ENCODE results near the gene POLE.

DNA sequence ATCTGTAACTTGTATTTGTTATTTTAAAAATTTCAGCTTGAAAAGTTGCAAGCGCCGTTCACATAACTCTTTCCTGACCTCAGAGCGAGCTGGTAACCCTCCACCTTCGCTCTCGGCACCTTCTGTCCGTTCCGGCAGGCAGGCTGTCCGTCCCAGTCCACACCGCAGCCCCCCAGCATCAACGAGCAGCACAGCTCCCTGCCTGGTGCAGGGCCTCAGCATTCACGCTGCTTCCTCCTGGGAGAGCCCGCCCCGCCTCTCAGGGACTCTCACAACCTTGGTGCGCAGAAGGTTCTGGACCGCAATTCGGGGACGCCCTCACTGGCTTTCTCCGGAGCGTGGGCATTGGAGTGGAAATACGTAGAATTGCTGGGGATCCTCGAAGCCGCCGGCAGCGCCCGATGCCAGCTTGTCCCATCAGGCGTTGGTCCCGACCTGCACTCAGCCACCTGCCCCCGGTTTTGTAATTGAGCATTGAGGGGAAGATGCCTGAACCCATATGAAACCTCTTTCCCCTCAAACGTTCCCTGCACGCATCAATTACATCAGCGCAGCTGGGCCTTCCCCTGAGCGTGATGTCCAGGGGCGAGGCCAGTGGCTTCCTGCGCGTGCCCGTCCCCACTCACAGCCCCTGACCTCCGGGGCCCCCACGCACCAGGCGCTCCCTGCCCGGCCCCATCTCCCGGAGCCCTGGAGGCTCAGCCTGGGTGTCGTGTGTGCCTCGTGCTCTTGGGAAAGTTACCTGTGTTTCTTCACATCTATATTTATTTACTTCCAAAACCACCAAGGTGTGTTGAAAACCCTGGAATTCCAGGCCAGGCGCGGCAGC lies 95.8 kb downstream of the POLE start:
- no peak for TF ChIP-seq IKZF1 (conservative IDR thresholded peaks at IDR 0.05)
- TF ChIP-seq, protein P1, sequence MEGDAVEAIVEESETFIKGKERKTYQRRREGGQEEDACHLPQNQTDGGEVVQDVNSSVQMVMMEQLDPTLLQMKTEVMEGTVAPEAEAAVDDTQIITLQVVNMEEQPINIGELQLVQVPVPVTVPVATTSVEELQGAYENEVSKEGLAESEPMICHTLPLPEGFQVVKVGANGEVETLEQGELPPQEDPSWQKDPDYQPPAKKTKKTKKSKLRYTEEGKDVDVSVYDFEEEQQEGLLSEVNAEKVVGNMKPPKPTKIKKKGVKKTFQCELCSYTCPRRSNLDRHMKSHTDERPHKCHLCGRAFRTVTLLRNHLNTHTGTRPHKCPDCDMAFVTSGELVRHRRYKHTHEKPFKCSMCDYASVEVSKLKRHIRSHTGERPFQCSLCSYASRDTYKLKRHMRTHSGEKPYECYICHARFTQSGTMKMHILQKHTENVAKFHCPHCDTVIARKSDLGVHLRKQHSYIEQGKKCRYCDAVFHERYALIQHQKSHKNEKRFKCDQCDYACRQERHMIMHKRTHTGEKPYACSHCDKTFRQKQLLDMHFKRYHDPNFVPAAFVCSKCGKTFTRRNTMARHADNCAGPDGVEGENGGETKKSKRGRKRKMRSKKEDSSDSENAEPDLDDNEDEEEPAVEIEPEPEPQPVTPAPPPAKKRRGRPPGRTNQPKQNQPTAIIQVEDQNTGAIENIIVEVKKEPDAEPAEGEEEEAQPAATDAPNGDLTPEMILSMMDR (IDR thresholded peaks at IDR 0.05 in 2 of 3, conservative IDR thresholded peaks at IDR 0.05 in 1 of 3; ENCODE audit: control insufficient read depth in 2 of 3, extremely low read depth in 1 of 3, insufficient read depth in 1 of 3, low read depth in 3 of 3, low read length in 3 of 3), result no peak

Data from GM12878 (cell line).